Measurements from ENCODE around the gene SNPH.

DNA sequence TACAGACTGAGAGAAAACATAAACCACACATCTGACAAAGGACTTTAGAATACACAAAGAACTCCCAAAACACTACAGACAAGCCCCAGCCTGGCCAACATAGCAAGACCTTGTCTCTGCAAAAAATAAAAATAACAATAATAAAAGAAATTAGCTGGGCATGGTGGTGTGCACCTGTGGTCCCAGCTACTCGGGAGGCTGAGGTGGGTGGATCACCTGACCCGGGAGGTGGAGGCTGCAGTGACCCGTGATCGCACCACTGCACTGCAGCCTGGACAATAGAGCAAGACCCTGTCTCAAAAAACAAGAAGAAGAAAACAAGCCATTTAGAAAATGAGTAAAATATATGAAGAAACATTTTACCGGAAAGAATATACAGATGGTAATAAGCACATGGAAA is 49.7 kb downstream of the SNPH start:
- TF ChIP-seq, protein P1, sequence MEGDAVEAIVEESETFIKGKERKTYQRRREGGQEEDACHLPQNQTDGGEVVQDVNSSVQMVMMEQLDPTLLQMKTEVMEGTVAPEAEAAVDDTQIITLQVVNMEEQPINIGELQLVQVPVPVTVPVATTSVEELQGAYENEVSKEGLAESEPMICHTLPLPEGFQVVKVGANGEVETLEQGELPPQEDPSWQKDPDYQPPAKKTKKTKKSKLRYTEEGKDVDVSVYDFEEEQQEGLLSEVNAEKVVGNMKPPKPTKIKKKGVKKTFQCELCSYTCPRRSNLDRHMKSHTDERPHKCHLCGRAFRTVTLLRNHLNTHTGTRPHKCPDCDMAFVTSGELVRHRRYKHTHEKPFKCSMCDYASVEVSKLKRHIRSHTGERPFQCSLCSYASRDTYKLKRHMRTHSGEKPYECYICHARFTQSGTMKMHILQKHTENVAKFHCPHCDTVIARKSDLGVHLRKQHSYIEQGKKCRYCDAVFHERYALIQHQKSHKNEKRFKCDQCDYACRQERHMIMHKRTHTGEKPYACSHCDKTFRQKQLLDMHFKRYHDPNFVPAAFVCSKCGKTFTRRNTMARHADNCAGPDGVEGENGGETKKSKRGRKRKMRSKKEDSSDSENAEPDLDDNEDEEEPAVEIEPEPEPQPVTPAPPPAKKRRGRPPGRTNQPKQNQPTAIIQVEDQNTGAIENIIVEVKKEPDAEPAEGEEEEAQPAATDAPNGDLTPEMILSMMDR (IDR thresholded peaks at IDR 0.05; ENCODE audit: low read depth, low read length, poor library complexity, severe bottlenecking), result no peak
- TF ChIP-seq EZH2phosphoT487 (IDR thresholded peaks at IDR 0.05; ENCODE audit: borderline replicate concordance, low read length), result no peak
